GM23338 (cell line): ENCODE measurements around the gene LBHD1. TPM values are rescaled to one million over a fixed set of nuclear protein-coding genes. Genes with fewer than 3 reads are reported as not detected.

Source experiments
- ATAC-seq: fragments of 200-7000 bp; cut with Tn5 transposase; 3 replicates; pipeline ENCODE4 v1.9.1; 2020
- DNase-seq: peaks from one replicate; pipeline ENCODE4 v3.0.0-alpha.2; 2015; ENCODE audit warnings: low spot score
- H2AFZ ChIP-seq: fragments of 200-600 bp; sonication (generic); 2 replicates; pipeline ENCODE4 v1.8.0; 2016; ENCODE audit warnings: antibody characterized with exemption, mild to moderate bottlenecking, moderate library complexity
- H3F3A ChIP-seq: fragments of 200-600 bp; sonication (generic); replicated peaks from 2 replicates; pipeline ENCODE4 v1.8.0; 2017; ENCODE audit warnings: antibody characterized with exemption, mixed run types, low read depth
- H3K27ac ChIP-seq: fragments of 200-600 bp; sonication (generic); 2 replicates; pipeline ENCODE4 v1.6.1; 2016; ENCODE audit warnings: low read depth
- H3K27me3 ChIP-seq: fragments of 200-600 bp; sonication (generic); 2 replicates; pipeline ENCODE4 v1.8.0; 2016; ENCODE audit warnings: mild to moderate bottlenecking, mixed run types, moderate library complexity; ENCODE audit not compliant: insufficient read depth
- H3K36me3 ChIP-seq: fragments of 200-600 bp; sonication (generic); 2 replicates; pipeline ENCODE4 v1.8.0; 2016; ENCODE audit warnings: mild to moderate bottlenecking; ENCODE audit not compliant: insufficient read depth
- H3K4me1 ChIP-seq: fragments of 200-600 bp; sonication (generic); 2 replicates; pipeline ENCODE4 v1.8.0; 2016; ENCODE audit warnings: mild to moderate bottlenecking, moderate library complexity; ENCODE audit not compliant: insufficient read depth
- H3K4me2 ChIP-seq: fragments of 200-600 bp; sonication (generic); 2 replicates; pipeline ENCODE4 v1.7.1; 2017; ENCODE audit warnings: mixed run types
- H3K4me3 ChIP-seq: fragments of 200-600 bp; sonication (generic); 2 replicates; pipeline ENCODE4 v1.6.1; 2016; ENCODE audit warnings: mixed run types
- H3K79me2 ChIP-seq: fragments of 200-600 bp; sonication (generic); replicated peaks from 2 replicates; pipeline ENCODE4 v1.8.0; 2017; ENCODE audit warnings: mild to moderate bottlenecking; ENCODE audit not compliant: insufficient read depth
- H3K9me2 ChIP-seq: fragments of 200-600 bp; sonication (generic); 2 replicates; pipeline ENCODE4 v1.8.0; 2017; ENCODE audit not compliant: insufficient read depth
- H4K20me1 ChIP-seq: fragments of 200-600 bp; sonication (generic); replicated peaks from 2 replicates; pipeline ENCODE4 v1.8.0; 2017; ENCODE audit warnings: mild to moderate bottlenecking; ENCODE audit not compliant: insufficient read depth
- H3K27ac Mint-ChIP-seq: 2 replicates; pipeline ENCODE4 v1.8.0; 2020; ENCODE audit warnings: inconsistent platforms, mild to moderate bottlenecking, moderate library complexity, mixed read lengths
- H3K27me3 Mint-ChIP-seq: 3 replicates; pipeline ENCODE4 v1.8.0; 2022; ENCODE audit warnings: low read depth, mild to moderate bottlenecking, moderate library complexity, mixed read lengths, inconsistent platforms; ENCODE audit not compliant: insufficient read depth, poor library complexity
- H3K36me3 Mint-ChIP-seq: 3 replicates; pipeline ENCODE4 v1.8.0; 2021; ENCODE audit warnings: low read depth, mild to moderate bottlenecking, inconsistent platforms, moderate library complexity, mixed read lengths
- H3K4me1 Mint-ChIP-seq: 3 replicates; pipeline ENCODE4 v1.8.0; 2020; ENCODE audit warnings: mild to moderate bottlenecking, inconsistent platforms, mixed read lengths
- H3K4me3 Mint-ChIP-seq: 3 replicates; pipeline ENCODE4 v1.8.0; 2021; ENCODE audit warnings: moderate library complexity, mild to moderate bottlenecking, inconsistent platforms, mixed read lengths
- H3K9me3 Mint-ChIP-seq: 3 replicates; pipeline ENCODE4 v1.8.0; 2020; ENCODE audit warnings: moderate library complexity, mild to moderate bottlenecking, inconsistent platforms, mixed read lengths
- CREB1 ChIP-seq: fragments of 250-450 bp; sonication (Bioruptor Pico); IDR thresholded peaks from 2 replicates; pipeline ENCODE4 v1.5.0; 2020; ENCODE audit warnings: low read depth, mild to moderate bottlenecking, moderate library complexity
- CTCF ChIP-seq, 2 experiments: fragments of 200-600 bp in 1 of 2; sonication (generic) in 1 of 2; conservative IDR thresholded peaks; 2 replicates each; pipeline versions ENCODE4 v1.5.1 to v1.6.1; 2016 to 2017; ENCODE audit warnings: antibody characterized with exemption in 2 of 2, low read depth in 2 of 2, mild to moderate bottlenecking in 2 of 2, moderate library complexity in 1 of 2
- ETS1 ChIP-seq: IDR thresholded peaks from 2 replicates; pipeline ENCODE4 v1.6.1; 2016; ENCODE audit warnings: antibody characterized with exemption
- EZH2 ChIP-seq: fragments of 200-600 bp; sonication (generic); IDR thresholded peaks from one replicate; pipeline ENCODE4 v1.8.0; 2017; ENCODE audit warnings: antibody characterized with exemption, mild to moderate bottlenecking, low read depth; ENCODE audit not compliant: unreplicated experiment
- NANOG ChIP-seq: IDR thresholded peaks from 2 replicates; pipeline ENCODE4 v1.6.1; 2016; ENCODE audit warnings: antibody characterized with exemption, borderline replicate concordance
- POLR2AphosphoS5 ChIP-seq: IDR thresholded peaks from 2 replicates; pipeline ENCODE4 v1.6.1; 2016; ENCODE audit warnings: antibody characterized with exemption, low read depth
- STAT1 ChIP-seq: IDR thresholded peaks from one replicate; pipeline ENCODE4 v1.6.1; 2016; ENCODE audit warnings: antibody characterized with exemption; ENCODE audit not compliant: unreplicated experiment
- ZNF331 ChIP-seq: fragments of 250-450 bp; sonication (Bioruptor Pico); IDR thresholded peaks from 2 replicates; pipeline ENCODE4 v1.5.0; 2020; ENCODE audit warnings: low read depth, mild to moderate bottlenecking, moderate library complexity
- ZNF462 ChIP-seq: fragments of 250-450 bp; sonication (Bioruptor Pico); IDR thresholded peaks from 2 replicates; pipeline ENCODE4 v1.5.0; 2020; ENCODE audit warnings: mild to moderate bottlenecking, moderate library complexity
- polyA plus RNA-seq: library from polyadenylated mRNA; unstranded; fragments of >200 nt; fragmentation: Nextera tagmentation; extraction: Ambion mirVana; gene quantifications from 2 replicates; pipeline ENCODE4 v1.2.1, GENCODE V29; 2016
- total RNA-seq: library from RNA; depleted of rRNA; stranded (reverse); fragments of >200 nt; shearing (Covaris generic); gene quantifications from 2 replicates; pipeline ENCODE4 v1.2.3, GENCODE V29; 2014

LBHD1 gene
- total and polyA plus RNA-seq, 2 experiments from 2014 or later: 2.8 to 2.9 TPM

- DNase-seq: peak; percentile 99
- peak; percentile 62 for ATAC-seq
- H3K4me3 ChIP-seq: peak within 1 kb of the TSS; percentile 82
- H3K27me3 ChIP-seq: no peaks in the 10 kb centered on the region
- no peaks in the 10 kb centered on the region; the same call in 1 of the 2 replicates for H4K20me1 ChIP-seq
- H3K4me1 ChIP-seq: peaks cover 28% of the 10 kb centered on the region
- Mint-ChIP-seq H3K27me3 (peaks cover 27% of the 10 kb centered on the region), H3K4me3 (peak within 1 kb of the TSS; percentile 92), H3K27ac (peak within 1 kb of the TSS; percentile 95), H3K9me3 (no peaks in the 10 kb centered on the region), H3K36me3 (peaks cover 37% of the 10 kb centered on the region), H3K4me1 (peaks cover 36% of the 10 kb centered on the region)
- H3F3A ChIP-seq: peaks cover 54% of the 10 kb centered on the region
- peak within 1 kb of the TSS; percentile 60 for H3K27ac ChIP-seq
- no peaks in the 10 kb centered on the region for H3K9me2 ChIP-seq
- H2AFZ ChIP-seq: no peak within 1 kb of the TSS
- no peak for TF ChIP-seq STAT1
- peak; percentile 84 for TF ChIP-seq CREB1
- TF ChIP-seq CTCF (conservative IDR thresholded peaks at IDR 0.05; ENCODE audit: low read depth in 2 of 2): no peak
- TF ChIP-seq ZNF331 (CRISPR knock-in tag): no peak
- peak; percentile 50; the same call in 1 of the 2 replicates for TF ChIP-seq ETS1
- no peak for TF ChIP-seq EZH2
- no peak for TF ChIP-seq NANOG
- peak; percentile 81; the same call in 1 of the 2 replicates for TF ChIP-seq ZNF462 (CRISPR knock-in tag)
- TF ChIP-seq POLR2AphosphoS5: peak; percentile 69
- H3K4me2 ChIP-seq: peak within 1 kb of the TSS; percentile 95
- peaks cover 9% of the 10 kb centered on the region for H3K79me2 ChIP-seq
- peaks cover 13% of the 10 kb centered on the region for H3K36me3 ChIP-seq
These were observed 35.3 kb upstream of the LBHD1 start, which contains the start of the genes BSCL2 and GNG3 for GRCh38 chr11:62707277-62707861. Gene BSCL2, minus strand, starts transcription at chr11:62707424. Its CDS starts 229 bp downstream, at chr11:62707195. Gene GNG3, plus strand, starts transcription at chr11:62707676. Its CDS starts 620 bp downstream, at chr11:62708296.
